ENCODE results near the gene TRABD2B.

GRCh38 chr1:47785561-47786271 lies 211.5 kb downstream of the TRABD2B start:
- no peak for TF ChIP-seq CTCF (IDR thresholded peaks at IDR 0.05; ENCODE audit: insufficient read depth, low read depth, low read length)
- no peak for TF ChIP-seq EZH2 (IDR thresholded peaks at IDR 0.05; ENCODE audit: insufficient read depth, low read length)
